Astrocyte of the hippocampus (primary cell): ENCODE measurements around the gene TLE3.
A peak's percentile ranks its signal among the peaks of the same experiment; 100 is the strongest.

Source experiments
- DNase-seq: peaks from one replicate; pipeline ENCODE4 v3.0.0; 2011; ENCODE audit warnings: low read depth, low spot score

The TLE3 gene

DNA sequence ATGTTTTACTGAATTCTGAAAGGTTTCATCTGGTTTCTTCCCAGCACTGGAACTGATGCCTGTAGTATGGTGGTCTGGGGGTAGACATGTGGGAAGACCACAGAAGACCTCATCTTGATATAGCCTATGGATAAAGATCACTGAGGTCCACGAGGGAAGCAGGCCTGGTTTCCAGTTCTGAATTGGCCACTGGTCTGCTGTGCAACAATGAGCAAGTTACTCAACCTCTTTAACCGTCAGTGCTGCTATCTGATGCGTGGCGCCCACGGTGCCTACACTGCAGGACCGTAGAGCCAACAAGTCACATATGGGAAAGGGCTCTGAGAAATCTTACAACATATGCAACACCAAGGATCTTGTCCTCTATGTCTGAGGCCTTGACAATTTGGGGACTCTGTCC lies 13.3 kb downstream of the TLE3 start:
- no peak for DNase-seq

DNA sequence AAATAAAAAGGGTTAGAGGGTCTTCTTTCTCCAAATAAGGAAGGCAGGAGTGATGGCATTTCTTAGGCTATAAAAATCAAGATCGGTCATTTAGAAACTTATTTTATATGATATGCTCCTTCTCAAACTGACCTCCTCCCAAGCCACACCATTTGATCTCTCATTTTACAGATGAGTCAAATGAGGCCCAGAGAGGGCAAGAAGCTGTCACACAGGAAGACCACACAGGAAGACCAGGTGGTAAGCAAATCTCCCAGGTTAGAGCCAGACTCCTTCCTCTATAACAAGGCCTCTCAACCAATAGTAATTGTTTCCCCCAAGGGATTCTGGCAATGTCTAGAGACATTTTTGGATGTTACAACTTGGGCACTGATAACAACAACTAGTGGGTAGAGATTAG lies 13.8 kb downstream of the TLE3 start:
- DNase-seq, result no peak

DNA sequence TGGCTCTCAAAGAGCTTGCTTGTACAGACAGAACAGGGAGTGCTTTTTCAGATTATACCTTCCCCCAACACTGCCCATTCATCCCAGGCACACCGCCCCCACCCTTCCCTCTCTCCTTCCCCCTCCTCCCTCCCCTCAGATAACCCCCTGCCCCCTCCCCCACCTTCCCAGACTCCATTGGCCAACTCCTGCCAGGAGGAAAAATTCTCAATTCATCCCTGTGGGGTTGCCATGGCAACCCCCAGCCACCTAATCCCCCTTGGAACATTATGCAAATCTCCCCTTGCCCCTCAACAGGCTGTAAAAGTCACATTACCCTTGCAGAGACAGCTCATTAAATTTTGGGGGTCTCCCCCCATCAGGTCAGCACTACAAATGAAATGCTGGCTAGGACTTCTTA lies 14.3 kb downstream of the TLE3 start:
- DNase-seq, result peak; percentile 34

DNA sequence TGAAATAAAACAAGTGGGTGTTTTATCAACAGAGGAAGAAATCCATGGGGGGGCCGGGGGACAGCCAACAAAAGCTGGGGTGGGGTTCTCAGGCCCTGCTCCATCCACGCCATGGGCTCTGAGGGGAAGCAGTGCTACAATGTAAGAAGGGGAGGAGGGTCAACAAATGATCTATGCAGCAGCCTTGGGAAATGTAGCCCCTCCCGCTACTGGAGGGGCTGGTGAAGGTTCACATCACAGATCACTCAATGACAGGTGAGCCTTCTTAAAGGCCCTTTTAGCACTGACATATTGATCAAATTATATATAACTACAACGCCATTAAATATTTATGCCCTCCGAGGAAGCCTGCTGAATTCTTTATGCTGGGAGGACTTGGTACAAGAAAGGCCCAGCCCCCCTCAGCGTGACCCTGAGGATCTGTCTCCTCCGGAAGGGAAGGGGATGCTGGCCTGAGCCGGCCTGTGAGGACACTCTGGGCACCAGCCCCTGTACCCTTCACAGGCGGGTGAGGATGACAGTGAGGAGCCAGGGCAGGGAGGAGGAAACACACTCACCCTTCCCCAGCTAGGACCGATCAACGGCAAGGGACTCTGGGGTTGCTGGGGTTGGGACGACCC lies 15.3 kb downstream of the TLE3 start:
- DNase-seq, result no peak

DNA sequence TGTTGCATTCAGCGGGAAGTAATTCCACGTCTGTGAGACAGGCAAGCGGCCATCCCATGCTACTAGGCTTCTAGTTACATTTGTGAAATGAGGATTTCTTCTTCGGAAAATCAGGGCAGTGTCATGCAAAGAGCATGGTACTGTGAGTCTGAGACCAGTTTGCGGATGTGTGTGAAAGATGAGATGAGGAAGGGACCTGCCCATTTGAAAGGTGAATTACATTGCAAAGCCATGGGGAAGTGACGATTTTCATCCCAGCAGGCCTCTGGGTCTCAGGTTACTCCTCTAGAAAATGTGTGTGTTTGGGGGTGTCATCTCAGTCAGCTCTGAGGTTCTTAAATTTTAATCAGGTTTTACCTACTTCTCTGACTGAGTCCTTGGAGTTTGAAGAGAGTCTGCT lies 16.1 kb downstream of the TLE3 start:
- DNase-seq, result no peak

DNA sequence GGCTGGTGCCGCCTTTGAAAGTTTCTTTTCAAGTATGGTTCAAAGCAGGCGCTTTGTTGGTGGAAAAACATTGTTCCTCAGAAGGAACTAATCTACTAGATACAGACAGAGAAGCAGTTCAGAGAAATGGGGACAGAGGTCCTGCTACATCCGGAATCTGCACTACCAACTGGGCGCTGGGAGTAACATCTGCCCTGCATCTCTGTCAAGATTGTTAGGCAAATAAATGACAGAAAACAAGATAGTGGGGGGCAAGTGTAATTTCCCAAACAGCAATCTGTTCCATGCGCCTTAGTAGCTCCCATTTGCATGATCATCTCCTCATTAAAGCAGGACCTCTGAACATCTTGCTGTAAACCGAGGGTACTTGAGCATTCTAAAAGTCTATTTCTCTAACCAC lies 17.4 kb downstream of the TLE3 start:
- DNase-seq, result no peak

DNA sequence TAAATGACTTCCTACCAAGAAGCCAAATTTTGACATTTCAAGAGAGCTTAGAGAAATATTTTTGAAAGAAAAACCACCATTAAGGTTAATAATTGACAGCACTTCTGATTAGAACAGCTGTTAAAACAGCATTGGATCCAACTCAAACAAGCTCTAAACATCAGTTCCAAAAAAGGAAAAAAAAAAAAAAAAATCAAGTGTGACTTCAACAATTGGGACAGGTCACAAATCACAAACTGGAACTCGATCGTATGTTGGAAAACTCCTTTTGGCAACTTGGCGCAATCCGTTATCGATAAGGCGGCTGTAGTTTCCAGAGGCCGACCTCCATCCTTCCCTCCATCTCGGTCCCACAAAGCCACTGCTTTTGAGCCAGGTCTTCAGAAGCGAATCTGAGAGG lies 17.8 kb downstream of the TLE3 start:
- DNase-seq, result no peak

DNA sequence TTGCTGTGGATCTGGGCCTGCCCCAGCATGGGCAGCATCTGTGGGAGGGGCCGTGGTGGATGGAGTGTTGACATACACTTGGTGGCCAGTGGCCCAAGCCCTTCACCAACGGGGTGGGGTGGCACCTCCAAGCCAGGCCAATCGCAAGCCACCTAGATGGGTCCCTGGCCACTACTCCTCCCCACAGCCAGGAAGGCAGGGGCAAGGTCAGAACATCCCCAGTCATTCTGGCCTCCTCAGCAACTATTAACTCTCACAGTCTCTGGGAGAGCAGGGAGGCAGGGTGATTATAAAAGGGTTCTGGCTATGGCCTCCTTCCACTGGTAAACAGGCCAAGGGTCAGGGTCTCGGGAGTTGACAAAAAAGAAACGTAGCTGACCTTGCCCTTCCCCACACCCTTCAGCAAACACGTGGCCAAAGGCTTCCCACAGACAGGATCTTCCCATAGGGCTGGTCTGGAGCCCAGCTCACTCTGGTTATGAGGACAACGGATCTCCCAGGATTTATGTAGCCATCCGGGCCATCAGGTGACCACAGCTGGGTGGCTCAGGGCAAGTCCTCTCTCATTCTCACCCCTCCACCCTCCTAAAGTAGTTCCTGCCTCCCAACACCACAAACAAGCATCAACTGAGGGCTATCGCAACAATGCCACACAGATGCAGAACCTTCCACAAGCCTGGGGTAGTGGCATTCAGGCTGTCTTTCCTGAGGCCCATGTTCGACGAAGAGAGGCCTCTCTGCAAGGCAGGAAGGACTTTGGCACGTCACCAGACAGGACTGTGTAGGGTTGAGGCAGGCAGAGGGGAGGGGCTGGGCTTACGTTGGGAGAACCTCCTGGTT lies 18.9 kb downstream of the TLE3 start:
- DNase-seq, result no peak

DNA sequence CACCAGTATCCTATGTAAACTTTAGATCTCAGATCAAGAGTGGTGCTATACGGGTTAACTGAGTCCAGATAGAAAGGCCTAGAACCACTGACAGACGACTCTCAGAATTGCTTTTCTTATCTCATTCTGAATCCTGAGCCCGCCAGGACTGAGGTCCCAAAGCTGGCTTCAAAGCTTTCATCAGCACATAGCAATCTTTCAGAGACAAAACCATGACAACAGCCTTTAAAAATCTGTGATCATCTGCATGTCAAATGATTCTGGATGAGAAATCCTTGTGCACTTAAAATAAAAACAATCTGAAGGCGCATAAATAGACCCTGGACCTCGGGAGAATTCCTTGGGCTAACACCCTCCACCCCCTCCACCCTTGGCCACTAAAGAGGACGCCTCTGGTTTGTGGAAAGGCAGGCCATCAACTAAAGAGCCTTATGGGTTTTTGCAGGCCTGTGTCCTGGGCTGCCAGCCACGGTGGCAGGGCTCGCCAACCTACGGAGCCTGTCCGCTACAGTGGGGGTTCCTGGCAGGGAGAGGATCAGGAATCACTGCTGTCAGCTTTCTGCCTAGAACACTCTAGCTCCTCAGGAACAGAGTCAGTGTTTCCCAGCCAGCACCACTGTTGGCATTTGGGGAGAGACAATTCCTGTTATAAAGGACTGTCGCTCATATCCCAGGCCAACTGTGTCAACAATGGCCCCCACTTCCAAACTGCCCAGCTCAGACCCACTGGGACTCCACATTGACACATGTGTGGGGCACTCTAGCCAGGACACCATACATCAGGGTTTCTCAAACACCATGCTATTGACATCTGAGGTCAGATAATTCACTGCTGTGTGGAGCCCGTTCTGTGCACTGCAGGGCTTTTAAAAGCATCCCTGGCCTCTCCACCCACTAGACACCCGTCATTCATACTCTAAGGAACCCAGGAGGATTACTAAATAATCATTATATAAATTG lies 20.2 kb downstream of the TLE3 start:
- DNase-seq, result no peak

DNA sequence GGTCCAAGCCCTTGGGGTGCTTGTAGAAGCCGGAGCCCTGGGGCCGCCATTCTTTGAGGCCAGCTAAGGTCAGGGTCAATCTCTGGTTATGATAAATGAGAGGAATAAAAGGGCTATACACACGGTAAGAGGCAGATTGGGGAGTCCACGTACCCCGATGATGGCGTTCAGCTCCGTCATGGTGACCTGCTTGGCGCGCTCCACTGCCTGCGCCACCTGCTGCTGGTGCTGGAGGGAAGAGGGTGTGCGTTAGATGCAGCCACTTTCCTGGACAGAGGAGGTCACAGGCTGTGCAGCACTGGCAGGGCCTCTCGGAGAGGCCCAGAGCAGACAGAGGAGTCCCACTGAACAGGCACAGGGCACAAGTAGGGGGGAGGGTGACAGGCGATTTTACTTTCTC lies 23.3 kb downstream of the TLE3 start:
- DNase-seq, result no peak

DNA sequence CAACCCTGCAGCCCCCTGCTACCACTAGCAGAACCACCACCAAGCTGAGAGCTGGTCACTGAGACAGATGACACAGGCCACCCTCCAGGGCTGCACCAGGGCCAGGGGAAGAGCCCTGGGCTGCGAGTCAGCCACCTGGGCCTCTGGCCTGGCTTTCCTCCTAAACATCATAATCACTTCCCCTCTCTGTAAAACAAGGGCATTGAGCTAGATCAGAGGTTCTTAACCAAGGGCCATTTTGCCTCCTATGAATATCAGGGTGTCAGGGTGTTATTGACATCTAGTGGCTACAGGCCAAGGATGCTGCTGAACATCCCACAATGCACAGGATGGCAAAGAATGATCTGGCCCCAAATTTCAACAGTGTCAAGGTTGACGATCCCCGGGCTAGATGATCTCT lies 25.2 kb downstream of the TLE3 start:
- no peak for DNase-seq

DNA sequence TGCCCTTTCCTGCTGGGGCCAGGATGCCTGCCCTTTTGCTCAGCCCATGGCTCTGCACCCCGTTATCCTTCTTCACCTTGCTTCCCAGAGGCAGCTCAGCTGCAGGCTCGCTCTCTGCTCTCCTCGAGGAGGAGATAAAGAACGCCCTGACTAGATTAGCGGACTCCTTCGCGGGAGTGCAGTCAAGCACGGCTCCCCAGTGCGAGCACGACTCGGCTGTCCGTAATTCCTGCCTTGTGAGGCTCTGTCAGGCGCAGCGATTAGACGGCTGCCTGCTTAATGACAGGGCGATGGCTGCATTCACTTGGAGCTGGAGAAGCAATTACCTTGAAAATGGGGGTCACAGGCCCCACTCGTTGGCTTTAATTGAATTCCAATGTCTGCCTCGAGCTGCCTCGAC lies 25.9 kb downstream of the TLE3 start:
- DNase-seq, result no peak

DNA sequence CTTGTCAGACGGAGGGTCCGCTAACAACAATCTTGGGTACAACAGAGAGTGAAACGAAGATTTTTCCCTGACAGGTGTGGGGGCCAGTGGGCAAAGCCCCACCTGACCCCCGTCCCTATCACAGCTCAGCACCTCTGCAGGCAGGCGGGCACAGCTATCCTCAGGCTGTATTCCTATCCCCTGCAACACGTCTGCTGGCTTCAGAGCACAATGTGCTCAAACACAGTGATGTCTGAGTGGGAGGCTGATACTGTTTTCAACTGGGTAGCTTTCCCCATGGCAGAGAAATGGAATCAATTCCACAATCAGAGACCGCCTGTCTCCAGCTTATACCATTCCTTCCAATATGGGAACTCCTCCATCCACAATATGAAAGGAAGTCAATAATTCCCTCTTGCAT lies 28.0 kb downstream of the TLE3 start:
- no peak for DNase-seq

DNA sequence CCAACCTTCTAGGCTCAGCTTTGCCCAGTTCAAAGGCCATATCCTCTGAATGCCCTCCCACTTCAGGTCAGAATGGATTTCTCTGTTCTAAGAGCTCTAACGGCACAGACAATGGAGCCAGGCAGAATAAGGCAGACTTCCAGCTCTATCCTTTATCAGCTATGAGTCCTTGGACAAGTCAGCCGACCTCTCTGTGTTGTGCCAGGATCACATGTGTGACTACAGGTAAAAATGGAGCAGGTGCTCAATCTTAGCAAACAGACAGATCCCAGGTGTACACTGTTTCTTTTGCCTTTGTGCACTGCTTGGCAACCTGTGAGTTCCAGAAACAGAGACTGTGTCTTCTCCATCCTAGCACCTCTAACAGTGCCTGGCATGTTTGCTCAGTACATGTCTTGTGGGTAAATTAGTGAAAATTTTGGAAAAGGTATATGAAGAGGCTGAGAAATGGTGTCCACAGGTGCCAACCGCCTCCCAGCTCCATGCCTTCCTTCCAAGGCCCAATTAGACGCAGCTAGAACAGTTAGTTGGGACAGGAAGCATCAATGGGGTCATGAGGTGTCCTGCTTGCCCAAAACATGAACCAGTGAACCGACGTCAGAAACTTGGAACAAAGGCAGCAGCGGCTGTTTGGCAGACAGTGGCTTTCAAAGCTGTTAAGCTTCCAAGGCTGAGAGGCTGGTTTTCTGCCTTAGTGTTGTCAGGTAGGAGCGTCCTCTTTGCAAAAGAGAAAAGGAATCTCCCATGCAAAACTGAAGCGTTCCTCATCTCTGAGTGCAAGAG lies 28.7 kb downstream of the TLE3 start:
- DNase-seq, result no peak

DNA sequence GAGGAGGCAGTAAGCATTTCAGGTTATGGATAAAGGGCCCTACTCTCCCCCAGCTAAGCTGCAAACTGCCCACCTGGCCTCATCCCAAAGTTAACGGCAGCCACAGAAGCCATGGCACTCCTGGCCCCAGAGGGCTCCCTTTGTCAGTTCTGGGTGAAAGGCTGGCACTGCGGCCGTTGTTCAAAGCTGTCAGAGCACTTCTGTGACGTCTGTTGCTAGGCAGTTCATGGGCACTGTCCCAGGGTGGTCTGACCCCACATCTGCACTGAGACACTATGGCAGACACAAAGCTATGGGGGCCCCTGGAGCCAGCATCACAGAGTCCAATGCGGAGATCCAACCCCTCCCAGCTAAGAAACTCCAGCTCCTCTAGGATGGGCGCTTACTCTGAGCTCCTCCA lies 30.0 kb downstream of the TLE3 start:
- DNase-seq, result no peak

DNA sequence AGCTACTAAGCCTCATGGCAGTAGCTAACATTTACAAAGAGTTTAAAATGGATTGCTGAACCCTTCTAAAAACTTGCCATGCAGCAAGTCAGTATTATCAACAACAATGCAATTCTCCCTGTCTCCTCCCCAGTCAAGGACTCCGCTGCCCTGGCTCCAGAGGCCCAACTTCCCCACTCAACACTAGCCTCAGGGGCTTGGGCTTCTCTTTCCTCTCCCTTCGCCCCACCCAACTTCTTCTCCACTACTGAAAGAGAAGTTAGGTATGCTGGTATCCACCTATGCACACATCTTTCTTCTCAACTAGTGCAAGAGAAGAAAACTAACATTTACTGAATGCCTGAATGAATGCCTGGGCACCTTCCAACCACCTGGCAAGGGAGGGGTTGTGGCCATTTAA lies 30.7 kb downstream of the TLE3 start:
- DNase-seq, result no peak

DNA sequence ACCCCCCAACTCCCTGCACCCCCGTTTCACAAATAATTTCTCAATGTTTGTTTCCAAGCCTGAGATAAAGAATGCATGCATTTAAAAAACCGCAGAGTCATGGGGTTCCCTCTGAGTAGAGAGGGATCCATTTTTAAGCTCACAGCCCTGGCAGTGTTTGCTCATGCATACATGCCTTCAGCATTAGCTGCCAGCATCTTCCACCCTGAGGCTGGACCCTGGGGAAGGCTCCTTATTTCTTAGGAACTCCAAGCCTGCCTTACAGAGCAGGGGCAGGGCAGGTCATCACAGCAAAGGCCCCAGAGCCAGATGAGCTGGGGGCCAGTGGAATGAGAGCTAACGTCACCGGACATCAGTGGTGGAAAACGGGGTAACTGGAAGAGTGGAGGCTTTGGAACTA lies 31.3 kb downstream of the TLE3 start:
- no peak for DNase-seq

DNA sequence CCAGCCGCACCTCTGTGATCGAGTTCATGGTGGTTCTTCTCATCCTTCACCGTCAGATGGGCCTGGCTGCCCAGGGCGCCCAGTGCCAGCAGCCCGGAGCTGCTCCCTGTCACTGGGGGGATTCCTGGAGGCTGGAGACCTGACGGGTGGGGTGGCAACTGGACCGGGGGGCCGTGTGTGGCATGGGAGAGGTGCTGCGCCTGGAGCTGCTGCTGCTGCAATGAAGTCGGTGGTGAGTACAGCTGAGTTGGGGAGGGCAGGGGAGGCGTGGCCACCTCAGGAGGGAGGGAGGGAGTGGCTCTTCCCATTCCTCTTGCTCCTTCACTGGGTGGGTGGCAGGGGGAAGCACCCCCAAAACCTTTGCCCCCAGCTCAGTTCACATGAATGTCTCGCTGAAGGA lies 31.7 kb downstream of the TLE3 start:
- no peak for DNase-seq

DNA sequence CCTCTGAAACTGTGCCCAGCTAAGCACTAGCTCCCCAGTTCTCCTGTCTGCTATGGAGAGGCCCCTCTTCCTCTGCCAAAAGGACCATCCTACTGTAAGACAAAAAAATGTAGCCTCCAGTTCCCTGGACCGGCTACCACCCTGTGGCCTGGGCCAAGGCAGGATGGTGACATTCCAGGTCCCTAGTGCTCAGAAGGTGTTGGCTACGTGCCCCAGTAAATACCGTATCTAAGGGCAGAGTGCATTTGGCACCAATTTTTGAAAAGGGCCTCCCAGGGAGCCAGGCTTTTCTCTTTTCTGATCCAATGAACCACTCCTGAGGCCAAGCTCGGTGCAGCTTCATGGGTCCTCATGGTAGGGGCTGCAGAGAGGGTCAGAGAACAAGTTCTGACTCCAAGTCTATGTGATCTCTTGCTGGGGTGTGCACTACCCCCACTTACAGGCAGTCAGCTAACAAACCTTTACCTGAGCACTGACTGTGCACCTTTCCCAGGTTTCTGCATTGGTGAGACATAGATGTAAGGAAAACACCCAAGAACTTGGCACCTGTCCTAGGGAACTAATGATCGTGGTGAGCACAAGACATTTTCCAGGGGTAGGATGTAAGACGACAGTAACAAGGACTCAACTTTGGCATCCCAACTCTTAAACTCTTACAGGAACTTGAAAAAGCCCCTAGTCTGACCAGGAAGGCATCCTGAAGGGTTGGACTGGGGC lies 32.6 kb downstream of the TLE3 start:
- peak; percentile 32 for DNase-seq

DNA sequence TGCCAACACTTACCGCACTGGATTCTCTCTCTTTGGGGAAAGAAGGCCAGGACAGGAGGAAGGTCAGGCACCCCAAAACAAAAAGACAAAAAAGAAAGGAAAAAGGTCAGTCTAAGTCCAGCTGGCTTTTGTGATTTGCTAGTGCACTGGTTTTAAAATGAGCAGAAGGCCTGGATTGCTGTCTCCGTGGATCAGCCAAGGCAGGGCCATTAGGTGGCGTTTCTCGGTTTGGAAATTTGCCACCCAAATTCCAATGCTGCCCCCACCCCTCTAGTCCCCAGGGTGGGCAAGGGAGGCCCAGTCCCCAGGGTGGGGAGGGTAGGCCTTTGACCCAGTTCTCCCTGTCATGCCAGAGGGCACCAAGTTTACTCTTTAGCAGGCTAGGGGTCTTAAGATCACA lies 33.3 kb downstream of the TLE3 start:
- DNase-seq, result peak; percentile 65

DNA sequence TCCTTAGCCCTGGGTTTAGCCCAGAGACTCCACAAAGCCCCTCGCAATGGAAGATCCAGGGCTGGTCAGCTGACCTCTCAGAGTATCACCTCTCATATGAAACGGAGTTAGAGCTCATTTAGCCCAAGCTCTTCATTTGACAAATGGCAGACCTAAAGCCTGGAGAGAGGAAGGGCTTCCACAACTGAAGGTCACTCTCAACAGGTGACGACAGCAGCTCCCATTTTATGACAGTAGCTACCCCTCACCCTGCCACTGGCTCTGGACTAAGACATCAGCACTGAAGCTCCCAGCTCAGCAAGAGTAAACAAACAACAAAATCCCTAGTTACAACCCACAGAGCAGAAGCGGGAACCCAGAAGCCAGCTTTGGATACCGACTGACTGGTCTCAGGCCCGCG lies 33.7 kb downstream of the TLE3 start:
- peak; percentile 25 for DNase-seq
